ENCODE measurements around the gene ZNF337. TPM values are rescaled to one million over a fixed set of nuclear protein-coding genes. Genes with fewer than 3 reads are reported as not detected.

ZNF337 gene
- total and polyA plus RNA-seq, 2 donors (not counting 3 experiments of a cell fraction or from before 2014, with no cell fraction given): 8.5 to 16.7 TPM

DNA sequence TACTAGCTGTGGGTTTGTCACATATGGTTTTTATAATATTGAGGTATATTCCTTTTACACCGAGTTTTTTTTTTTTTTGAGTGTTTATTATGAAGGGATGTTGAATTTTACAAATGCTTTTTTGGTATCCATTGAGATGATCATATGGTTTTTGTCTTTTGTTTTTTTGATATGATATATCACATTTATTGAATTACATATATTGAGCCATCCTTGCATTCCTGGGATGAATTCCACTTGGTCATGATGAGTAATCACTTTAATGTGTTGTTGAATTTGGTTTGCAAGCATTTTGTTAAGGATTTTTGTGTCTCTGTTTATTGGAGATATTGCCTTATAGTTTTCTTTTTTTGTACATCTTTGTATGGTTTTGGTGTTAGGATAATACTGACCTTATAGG lies 3.3 kb upstream of the ZNF337 start:
- ChIA-PET CTCF (no interaction called here), POLR2A (interaction anchor here (0.7 kb wide), 1 partner anchor 1541 kb away, joined by 3 read pairs; no protein-coding TSS in a partner anchor)
- Histone ChIP-seq H3K9me3 (replicated peaks; ENCODE audit: control insufficient read depth, insufficient read depth, low read length) (no peaks in the 10 kb centered on the region), H3K9me1 (replicated peaks; ENCODE audit: control insufficient read depth, extremely low read depth, insufficient read depth, low read length) (no peaks in the 10 kb centered on the region), H3K4me2 (ENCODE audit: insufficient read depth, low read length) (no peak overlapping the region), H3K4me1 (ENCODE audit: control insufficient read depth, extremely low read depth, insufficient read depth, low read length) (peaks cover 5% of the 10 kb centered on the region), H2AFZ (ENCODE audit: low read depth, low read length) (no peak overlapping the region), H3K9ac (replicated peaks; ENCODE audit: extremely low read depth, insufficient read depth, low read length) (no peak overlapping the region), H4K20me1 (replicated peaks; ENCODE audit: control insufficient read depth, extremely low read depth, insufficient read depth, low read length) (no peaks in the 10 kb centered on the region), H3K36me3 (ENCODE audit: control insufficient read depth in 2 of 2, extremely low read depth in 1 of 2, insufficient read depth in 2 of 2, low read length in 2 of 2) (no peaks in the 10 kb centered on the region), H3K4me3 (replicated peaks in 1 of 3; ENCODE audit: insufficient read depth in 1 of 3, low read depth in 1 of 3, low read length in 3 of 3) (no peak overlapping the region), H3K27ac (ENCODE audit: insufficient read depth, low read depth, low read length) (no peak overlapping the region), H3K27me3 (ENCODE audit: control insufficient read depth in 2 of 2, insufficient read depth in 2 of 2, low read length in 2 of 2) (no peaks in the 10 kb centered on the region), H3K79me2 (ENCODE audit: control insufficient read depth, insufficient read depth, low read length) (peaks cover 13% of the 10 kb centered on the region)
- dilution Hi-C loops (cut with MboI; ENCODE audit: extremely low pct_ligation_motif_present, low sequenced_read_pairs): no loop called here
- FAIRE-seq (no peak), DNase-seq (ENCODE audit: low read depth, low spot score) (no peak)
- BruUV-seq (replicated peaks): no TSS peak
- no peak for TF ChIP-seq JUN (IDR thresholded peaks at IDR 0.05; ENCODE audit: borderline replicate concordance, insufficient read depth, insufficient read length, low read depth)
- TF ChIP-seq GATA2 (IDR thresholded peaks at IDR 0.05; ENCODE audit: insufficient read depth, insufficient read length, low read depth, low read length): no peak
- no peak for TF ChIP-seq EZH2 (IDR thresholded peaks at IDR 0.05; ENCODE audit: borderline replicate concordance, low read depth, low read length, severe bottlenecking)
- TF ChIP-seq, protein P1, sequence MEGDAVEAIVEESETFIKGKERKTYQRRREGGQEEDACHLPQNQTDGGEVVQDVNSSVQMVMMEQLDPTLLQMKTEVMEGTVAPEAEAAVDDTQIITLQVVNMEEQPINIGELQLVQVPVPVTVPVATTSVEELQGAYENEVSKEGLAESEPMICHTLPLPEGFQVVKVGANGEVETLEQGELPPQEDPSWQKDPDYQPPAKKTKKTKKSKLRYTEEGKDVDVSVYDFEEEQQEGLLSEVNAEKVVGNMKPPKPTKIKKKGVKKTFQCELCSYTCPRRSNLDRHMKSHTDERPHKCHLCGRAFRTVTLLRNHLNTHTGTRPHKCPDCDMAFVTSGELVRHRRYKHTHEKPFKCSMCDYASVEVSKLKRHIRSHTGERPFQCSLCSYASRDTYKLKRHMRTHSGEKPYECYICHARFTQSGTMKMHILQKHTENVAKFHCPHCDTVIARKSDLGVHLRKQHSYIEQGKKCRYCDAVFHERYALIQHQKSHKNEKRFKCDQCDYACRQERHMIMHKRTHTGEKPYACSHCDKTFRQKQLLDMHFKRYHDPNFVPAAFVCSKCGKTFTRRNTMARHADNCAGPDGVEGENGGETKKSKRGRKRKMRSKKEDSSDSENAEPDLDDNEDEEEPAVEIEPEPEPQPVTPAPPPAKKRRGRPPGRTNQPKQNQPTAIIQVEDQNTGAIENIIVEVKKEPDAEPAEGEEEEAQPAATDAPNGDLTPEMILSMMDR (IDR thresholded peaks at IDR 0.05; ENCODE audit: extremely low read depth in 1 of 2, insufficient read depth in 1 of 2, low read depth in 1 of 2, low read length in 2 of 2): no peak
- TF ChIP-seq, protein P2, sequence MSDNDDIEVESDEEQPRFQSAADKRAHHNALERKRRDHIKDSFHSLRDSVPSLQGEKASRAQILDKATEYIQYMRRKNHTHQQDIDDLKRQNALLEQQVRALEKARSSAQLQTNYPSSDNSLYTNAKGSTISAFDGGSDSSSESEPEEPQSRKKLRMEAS (IDR thresholded peaks at IDR 0.05; ENCODE audit: insufficient read depth, insufficient read length): no peak
- no peak for TF ChIP-seq MYC (IDR thresholded peaks at IDR 0.05; ENCODE audit: low read depth, low read length)
- no peak for TF ChIP-seq FOS (IDR thresholded peaks at IDR 0.05; ENCODE audit: borderline replicate concordance, insufficient read depth, low read length)
- no peak for TF ChIP-seq POLR2AphosphoS5 (IDR thresholded peaks at IDR 0.05; ENCODE audit: insufficient read depth, low read depth, low read length)
- no peak for TF ChIP-seq POLR2A (IDR thresholded peaks at IDR 0.05; ENCODE audit: low read depth, low read length)
- intact Hi-C loops (cut with micrococcal nuclease): loop anchor here (5.0 to 10.0 kb wide), 3 partner anchors 167 to 1555 kb away; partner anchors contain the start of gene ABHD12

All from endothelial cell of umbilical vein (primary cell).